ENCODE measurements around the gene PCDHAC2.

- no peak for TF ChIP-seq CTCF (IDR thresholded peaks at IDR 0.05)
- no peak for TF ChIP-seq EZH2 (IDR thresholded peaks at IDR 0.05)
- no peak for TF ChIP-seq EZH2phosphoT487 (IDR thresholded peaks at IDR 0.05)
Observed at GRCh38 chr5:140978260-140978659, 12.0 kb downstream of the PCDHAC2 start.

Measured in neural progenitor cell (in vitro differentiated cells).